Heart left ventricle (tissue), 16 donors: ENCODE measurements around the gene KIF13A. TPM values are rescaled to one million over a fixed set of nuclear protein-coding genes. Genes with fewer than 3 reads are reported as not detected.

ENCODE experiments used
- ATAC-seq, 4 donors: fragments of 200-7000 bp; cut with Tn5 transposase; one replicate each; pipeline ENCODE4 v1.9.1; 2020 to 2022; ENCODE audit warnings: moderate library complexity in 4 of 4, mild to moderate bottlenecking in 3 of 4, moderate number of reproducible peaks in 1 of 4
- DNase-seq, 5 donors: peaks; one replicate each; pipeline ENCODE4 v3.0.0-alpha.2; 2020
- H3K27ac ChIP-seq, 12 donors: fragments of 200-600 bp; sonication (generic) in 4 of 12; one replicate each; pipeline versions ENCODE4 v1.5.0 to v1.8.0; 2016 to 2022; ENCODE audit warnings: mild to moderate bottlenecking in 2 of 12
- H3K27me3 ChIP-seq, 9 donors: fragments of 200-600 bp; sonication (generic) in 2 of 9; one replicate each; pipeline versions ENCODE4 v1.5.1 to v1.8.0; 2016 to 2022; ENCODE audit warnings: mild to moderate bottlenecking in 3 of 9
- H3K36me3 ChIP-seq, 9 donors: fragments of 200-600 bp; sonication (generic) in 2 of 9; one replicate each; pipeline versions ENCODE4 v1.5.0 to v1.8.0; 2018 to 2022; ENCODE audit warnings: mild to moderate bottlenecking in 2 of 9
- H3K4me1 ChIP-seq, 12 donors: fragments of 200-600 bp; sonication (generic) in 4 of 12; one replicate each; pipeline versions ENCODE4 v1.5.0 to v1.8.0; 2016 to 2022; ENCODE audit warnings: mild to moderate bottlenecking in 3 of 12
- H3K4me3 ChIP-seq, 12 donors: fragments of 200-600 bp; sonication (generic) in 4 of 12; one replicate each; pipeline versions ENCODE4 v1.5.0 to v1.8.0; 2017 to 2022; ENCODE audit warnings: mild to moderate bottlenecking in 9 of 12, moderate library complexity in 4 of 12
- H3K9me3 ChIP-seq, 12 donors: fragments of 200-600 bp; sonication (generic) in 4 of 12; one replicate each; pipeline versions ENCODE4 v1.5.0 to v1.8.0; 2016 to 2022; ENCODE audit warnings: mild to moderate bottlenecking in 1 of 12
- POLR2A ChIP-seq, 2 donors: fragments of 450-650 bp; IDR thresholded peaks; one replicate each; pipeline ENCODE4 v1.6.1; 2017; ENCODE audit warnings: antibody characterized with exemption in 2 of 2, mild to moderate bottlenecking in 2 of 2, moderate library complexity in 2 of 2
- WGBS, 4 donors: extraction: QIAGEN DNeasy Blood & Tissue Kit in 2 of 4; methylation state at CpG; one replicate each; pipeline versions ENCODE4 v1.1.5 to v1.1.7; 2013 to 2018; 5-methylcytosine and 5-hydroxymethylcytosine counted together
- intact Hi-C, 10 donors: fragments of 100-400 bp; cut with DNase I; formaldehyde crosslinking; loops; one replicate each; pipeline versions ENCODE4 v1.11.1 to v1.14.2; 2022
- polyA plus RNA-seq, 2 donors: library from polyadenylated mRNA; stranded (reverse); fragments of 200-250 nt; gene quantifications; one replicate each; pipeline ENCODE4 v1.2.3, GENCODE V29; 2013
- total RNA-seq, 9 donors: library from RNA; depleted of rRNA in 2 of 9; stranded (reverse); fragments of >200 nt in 2 of 9; fragmentation: NEBNext Ultra II Directional in 3 of 9; extraction: Animal tissue kit (Norgen Biotek cat#: 25700) in 3 of 9; gene quantifications; one replicate each; pipeline versions ENCODE4 v1.1.0 to v1.2.4, GENCODE V29; 2016 to 2023
- TF ChIP-seq, protein P1 (sequence below), 12 donors: fragments of 200-600 bp; sonication (generic) in 4 of 12; IDR thresholded peaks; one replicate each; pipeline versions ENCODE4 v1.5.0 to v1.8.0; 2018 to 2022; ENCODE audit warnings: antibody characterized with exemption in 12 of 12, mild to moderate bottlenecking in 5 of 12
- donor health status: ischemic (EF 13 %, LVEDD 7.1; RV severe dilation, severe dysfunction).
- donor health status: healthy with polysubstance abuse.
- donor health status: DM: no; HTN: yes; CAD: no.
- donor health status: DM: no; HTN: no; CAD: no.
- donor health status: ischemic (EF 25% LVEDD 6.9; RV normal size, moderate dysfunction).
- donor health status: ischemic (EF 25% LVEDD 5.7; RV mildly dilated, moderate dysfunction).
- donor health status: healthy.
- donor health status: DM: yes; HTN: yes; CAD: no.
- donor health status: ischemic (EF 35%, LVEDD 5.7; RV mildly dilated, moderate dysfunction).
- donor health status: nonischemic (EF 11% LVEDD 7.7; RV severe dilation, severe dysfunction).
- donor health status: DM: yes; HTN: yes; CAD: no.
- donor health status: PGD.
- donor health status: ischemic (EF 29% LVEDD 5.4; RV normal size, mild dysfunction).
- donor health status: nonischemic (EF 23%, LVEDD 6.1; RV moderate dilation, normal function).

KIF13A gene
- total and polyA plus RNA-seq, 11 donors = 17.1 to 148 (median 72.2) TPM

DNA sequence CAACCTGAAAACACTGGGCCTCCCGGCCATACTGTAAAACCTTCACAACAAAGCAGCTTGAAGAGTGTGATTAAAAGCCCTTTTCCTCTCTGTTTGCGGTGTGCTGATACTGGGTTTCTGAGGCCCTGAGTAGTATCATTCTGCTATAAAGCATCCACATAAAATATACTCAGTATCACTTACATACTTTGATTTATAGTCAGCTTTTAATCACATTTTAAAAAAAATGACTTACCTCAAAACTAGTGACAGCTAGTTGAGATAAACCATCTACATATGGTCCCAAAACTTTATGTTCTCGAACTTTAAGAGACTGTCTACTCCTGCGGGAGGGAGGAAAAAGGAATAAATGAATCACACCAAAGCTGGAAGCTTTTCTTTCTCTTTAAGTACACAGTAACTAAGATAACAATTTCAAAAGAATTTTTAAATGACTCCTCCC lies 135.7 kb downstream of the KIF13A start:
- WGBS, 4 donors = 72 to 83% (median 80%) methylated on average over 4 of the region's 4 CpGs
- Histone ChIP-seq H3K27me3 (no peaks in the 10 kb centered on the region), H3K4me3 (no peak overlapping the region), H3K36me3 (peaks cover 0 to 82% (median 47%) of the 10 kb centered on the region in 9 donors), H3K9me3 (no peaks in the 10 kb centered on the region), H3K4me1 (peaks cover 0 to 13% (median 8%) of the 10 kb centered on the region in 12 donors), H3K27ac (peak overlapping the region in 1 of 12 donors; percentile 45)
- DNase-seq (no peak), ATAC-seq (no peak)
- TF ChIP-seq, protein P1, sequence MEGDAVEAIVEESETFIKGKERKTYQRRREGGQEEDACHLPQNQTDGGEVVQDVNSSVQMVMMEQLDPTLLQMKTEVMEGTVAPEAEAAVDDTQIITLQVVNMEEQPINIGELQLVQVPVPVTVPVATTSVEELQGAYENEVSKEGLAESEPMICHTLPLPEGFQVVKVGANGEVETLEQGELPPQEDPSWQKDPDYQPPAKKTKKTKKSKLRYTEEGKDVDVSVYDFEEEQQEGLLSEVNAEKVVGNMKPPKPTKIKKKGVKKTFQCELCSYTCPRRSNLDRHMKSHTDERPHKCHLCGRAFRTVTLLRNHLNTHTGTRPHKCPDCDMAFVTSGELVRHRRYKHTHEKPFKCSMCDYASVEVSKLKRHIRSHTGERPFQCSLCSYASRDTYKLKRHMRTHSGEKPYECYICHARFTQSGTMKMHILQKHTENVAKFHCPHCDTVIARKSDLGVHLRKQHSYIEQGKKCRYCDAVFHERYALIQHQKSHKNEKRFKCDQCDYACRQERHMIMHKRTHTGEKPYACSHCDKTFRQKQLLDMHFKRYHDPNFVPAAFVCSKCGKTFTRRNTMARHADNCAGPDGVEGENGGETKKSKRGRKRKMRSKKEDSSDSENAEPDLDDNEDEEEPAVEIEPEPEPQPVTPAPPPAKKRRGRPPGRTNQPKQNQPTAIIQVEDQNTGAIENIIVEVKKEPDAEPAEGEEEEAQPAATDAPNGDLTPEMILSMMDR (IDR thresholded peaks at IDR 0.05) = no peak
- no peak for TF ChIP-seq POLR2A (IDR thresholded peaks at IDR 0.05)
- intact Hi-C loops = no loop called here

DNA sequence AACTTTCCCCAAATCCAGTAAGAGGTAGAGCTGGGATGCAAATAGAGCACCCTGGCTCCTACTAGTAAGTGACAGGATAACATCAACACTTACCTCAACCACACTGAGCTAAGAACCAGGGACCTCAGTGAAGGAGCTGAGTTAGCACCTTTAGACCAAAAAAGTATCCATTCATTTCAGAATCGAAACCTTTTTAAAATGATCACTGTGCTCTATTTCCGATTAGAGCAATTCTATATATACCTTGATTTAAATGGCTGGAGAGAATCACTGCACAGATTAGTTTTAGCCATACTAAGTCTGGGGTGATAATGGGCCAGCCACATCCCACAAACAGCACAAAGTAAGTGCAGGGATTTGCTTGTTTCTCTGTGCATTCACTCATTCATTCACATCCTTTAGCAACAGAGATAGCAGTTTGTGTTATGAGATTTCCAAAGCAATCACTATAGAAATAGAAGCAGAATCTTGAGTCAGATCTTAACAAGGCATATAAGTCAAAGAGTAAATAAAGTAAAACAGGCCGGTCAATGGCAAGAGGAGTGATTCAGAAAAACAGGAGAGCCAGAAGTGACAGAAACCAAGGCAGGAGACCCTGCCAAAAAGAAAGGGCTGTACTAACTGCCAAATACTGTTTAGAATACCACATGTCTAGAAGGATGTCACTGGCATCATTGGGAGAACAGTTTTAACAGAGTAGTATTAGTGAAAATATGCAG lies 136.3 kb downstream of the KIF13A start:
- no peaks in the 10 kb centered on the region for H3K9me3 ChIP-seq
- H3K27me3 ChIP-seq = no peaks in the 10 kb centered on the region
- intact Hi-C loops = no loop called here
- ATAC-seq (no peak), DNase-seq (no peak)
- 78 to 90% (median 85%) methylated on average over 3 of the region's 3 CpGs for WGBS, 4 donors
- peak overlapping the region in 1 of 12 donors; percentile 45 for H3K27ac ChIP-seq
- peaks cover 0 to 13% (median 6%) of the 10 kb centered on the region in 12 donors for H3K4me1 ChIP-seq
- TF ChIP-seq, protein P1 (IDR thresholded peaks at IDR 0.05) = no peak
- no peak for TF ChIP-seq POLR2A (IDR thresholded peaks at IDR 0.05)
- no peak overlapping the region for H3K4me3 ChIP-seq
- H3K36me3 ChIP-seq = peaks cover 0 to 87% (median 47%) of the 10 kb centered on the region in 9 donors

DNA sequence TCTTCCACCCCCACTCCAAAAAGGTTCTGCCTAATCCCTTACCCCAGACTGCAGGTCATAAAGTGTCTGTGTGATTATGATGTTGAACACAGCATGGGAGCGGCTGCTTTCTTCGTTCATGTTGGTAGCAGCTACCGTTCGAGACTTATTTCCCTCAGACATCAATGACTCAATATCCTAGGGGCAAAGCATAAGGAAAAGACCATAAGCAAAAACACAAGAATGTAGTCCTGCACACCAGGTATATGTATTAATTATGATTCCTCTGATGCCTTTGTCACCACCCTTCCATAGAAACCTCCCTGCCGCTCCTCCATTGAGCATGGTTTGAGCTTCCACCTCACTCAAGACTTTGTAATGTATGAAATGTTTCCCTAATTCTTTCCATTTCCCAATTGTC lies 137.2 kb downstream of the KIF13A start:
- WGBS, 4 donors = 96 to 98% (median 97%) methylated on average over 5 of the region's 5 CpGs
- no peaks in the 10 kb centered on the region for H3K9me3 ChIP-seq
- ATAC-seq (no peak), DNase-seq (no peak)
- H3K4me3 ChIP-seq = no peak overlapping the region
- H3K4me1 ChIP-seq = peaks cover 0 to 13% (median 6%) of the 10 kb centered on the region in 12 donors
- H3K27me3 ChIP-seq = no peaks in the 10 kb centered on the region
- peaks cover 0 to 86% (median 42%) of the 10 kb centered on the region in 9 donors for H3K36me3 ChIP-seq
- H3K27ac ChIP-seq = no peak overlapping the region
- intact Hi-C loops = no loop called here
- TF ChIP-seq POLR2A (IDR thresholded peaks at IDR 0.05) = no peak
- TF ChIP-seq, protein P1 (IDR thresholded peaks at IDR 0.05) = no peak

DNA sequence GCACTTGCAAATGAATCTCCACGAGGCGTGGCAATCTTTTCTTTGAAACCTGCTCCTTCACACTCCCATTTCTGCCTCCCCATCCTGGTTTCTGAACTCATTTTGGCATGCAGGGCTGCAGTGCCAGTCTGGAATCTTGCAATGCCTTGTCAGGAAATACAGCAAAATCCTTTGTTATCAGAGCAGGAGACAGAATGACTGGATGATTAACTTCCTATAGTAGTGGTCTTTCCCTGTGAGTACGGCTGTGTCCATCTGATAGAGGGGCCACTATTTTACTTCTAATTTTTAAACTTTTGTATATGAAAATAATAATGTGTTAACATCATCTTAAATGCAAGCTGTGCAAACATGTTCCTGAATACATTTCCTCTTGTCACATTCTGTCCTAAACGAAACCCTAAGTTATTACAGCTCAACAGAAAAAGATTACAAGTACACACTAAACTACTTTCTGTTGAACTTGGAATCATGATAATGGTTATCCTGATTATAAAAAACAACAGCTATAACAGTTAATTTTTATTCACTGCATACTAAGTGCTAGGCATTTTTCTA lies 140.2 kb downstream of the KIF13A start:
- Histone ChIP-seq H3K4me3 (no peak overlapping the region), H3K27ac (no peak overlapping the region), H3K27me3 (no peaks in the 10 kb centered on the region), H3K4me1 (peaks cover 0 to 11% (median 4%) of the 10 kb centered on the region in 12 donors), H3K9me3 (no peaks in the 10 kb centered on the region), H3K36me3 (peaks cover 0 to 92% (median 48%) of the 10 kb centered on the region in 9 donors)
- DNase-seq = no peak
- intact Hi-C loops = loop anchor here in 2 of 10 donors (5.0 to 10.0 kb wide), 2 partner anchors 138 to 140 kb away; partner anchors contain the start of gene KIF13A (in 2 of the 2)
- ATAC-seq = no peak
- no peak for TF ChIP-seq POLR2A (IDR thresholded peaks at IDR 0.05)
- TF ChIP-seq, protein P1 (IDR thresholded peaks at IDR 0.05) = no peak
- WGBS, 4 donors = 79 to 86% (median 83%) methylated on average over 4 of the region's 4 CpGs
